Measurements from ENCODE around the gene CCL4. TPM values are rescaled to one million over a fixed set of nuclear protein-coding genes. Genes with fewer than 3 reads are reported as not detected.

Gene CCL4
- not detected in 2 replicates for total RNA-seq

DNA sequence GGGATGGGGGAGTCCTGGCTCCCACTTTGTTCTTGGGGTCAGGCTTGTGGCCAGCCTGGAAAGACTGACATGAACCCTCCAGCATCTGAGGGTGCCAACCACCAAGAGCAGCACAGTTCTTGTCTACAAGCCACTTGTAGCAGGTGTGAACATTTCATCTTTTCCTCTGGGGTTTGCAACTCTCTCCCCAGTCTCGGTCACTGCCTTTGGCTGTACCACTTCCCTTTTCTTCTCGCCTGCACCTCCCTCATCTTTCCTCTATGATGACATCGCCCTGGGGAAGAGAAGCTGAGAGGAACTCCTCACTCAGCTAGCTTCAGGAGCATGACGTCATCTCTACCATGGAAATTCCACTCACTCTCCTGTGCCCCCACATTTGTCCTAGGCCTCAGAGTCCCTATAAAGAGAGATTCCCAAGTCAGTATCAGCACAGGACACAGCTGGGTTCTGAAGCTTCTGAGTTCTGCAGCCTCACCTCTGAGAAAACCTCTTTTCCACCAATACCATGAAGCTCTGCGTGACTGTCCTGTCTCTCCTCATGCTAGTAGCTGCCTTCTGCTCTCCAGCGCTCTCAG lies at the start of gene CCL4:
Gene CCL4, plus strand, starts transcription at position 427 of the 575 bp plus-strand sequence. Its CDS starts 79 bp downstream, at position 506.

DNA sequence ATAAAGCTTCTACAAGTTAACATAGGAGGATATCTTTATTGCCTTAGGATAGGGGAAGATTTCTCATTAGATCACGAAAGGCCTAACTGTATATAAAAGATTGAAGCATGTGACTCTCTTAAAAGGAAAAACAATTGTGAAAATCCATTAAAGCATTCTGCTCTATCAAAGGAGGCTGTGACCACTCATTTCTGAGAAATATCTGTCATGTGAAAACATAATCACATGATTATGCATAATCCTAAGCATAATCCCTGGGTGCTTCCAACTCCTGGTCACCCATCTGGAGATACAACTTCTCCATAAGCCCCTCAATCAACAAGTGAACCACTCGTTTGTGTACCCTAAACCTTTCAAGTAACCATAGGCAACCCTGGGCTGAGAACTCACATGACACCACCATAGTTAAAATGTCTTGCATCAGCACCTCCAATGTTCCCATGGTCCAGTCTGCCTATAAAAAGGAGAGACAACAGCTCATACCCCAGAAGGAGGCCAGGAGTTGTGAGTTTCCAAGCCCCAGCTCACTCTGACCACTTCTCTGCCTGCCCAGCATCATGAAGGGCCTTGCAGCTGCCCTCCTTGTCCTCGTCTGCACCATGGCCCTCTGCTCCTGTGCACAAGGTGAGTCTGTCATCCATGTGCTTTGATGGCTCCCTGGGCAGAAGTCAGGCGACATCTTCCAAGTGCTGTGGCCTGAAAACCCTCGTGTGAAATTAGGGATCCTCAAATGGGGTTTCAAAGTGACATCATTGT lies 39.7 kb upstream of the CCL4 start, which contains the start of gene CCL18:
Gene CCL18, plus strand, starts transcription at position 487 of the 756 bp plus-strand sequence. Its CDS starts 71 bp downstream, at position 558.

DNA sequence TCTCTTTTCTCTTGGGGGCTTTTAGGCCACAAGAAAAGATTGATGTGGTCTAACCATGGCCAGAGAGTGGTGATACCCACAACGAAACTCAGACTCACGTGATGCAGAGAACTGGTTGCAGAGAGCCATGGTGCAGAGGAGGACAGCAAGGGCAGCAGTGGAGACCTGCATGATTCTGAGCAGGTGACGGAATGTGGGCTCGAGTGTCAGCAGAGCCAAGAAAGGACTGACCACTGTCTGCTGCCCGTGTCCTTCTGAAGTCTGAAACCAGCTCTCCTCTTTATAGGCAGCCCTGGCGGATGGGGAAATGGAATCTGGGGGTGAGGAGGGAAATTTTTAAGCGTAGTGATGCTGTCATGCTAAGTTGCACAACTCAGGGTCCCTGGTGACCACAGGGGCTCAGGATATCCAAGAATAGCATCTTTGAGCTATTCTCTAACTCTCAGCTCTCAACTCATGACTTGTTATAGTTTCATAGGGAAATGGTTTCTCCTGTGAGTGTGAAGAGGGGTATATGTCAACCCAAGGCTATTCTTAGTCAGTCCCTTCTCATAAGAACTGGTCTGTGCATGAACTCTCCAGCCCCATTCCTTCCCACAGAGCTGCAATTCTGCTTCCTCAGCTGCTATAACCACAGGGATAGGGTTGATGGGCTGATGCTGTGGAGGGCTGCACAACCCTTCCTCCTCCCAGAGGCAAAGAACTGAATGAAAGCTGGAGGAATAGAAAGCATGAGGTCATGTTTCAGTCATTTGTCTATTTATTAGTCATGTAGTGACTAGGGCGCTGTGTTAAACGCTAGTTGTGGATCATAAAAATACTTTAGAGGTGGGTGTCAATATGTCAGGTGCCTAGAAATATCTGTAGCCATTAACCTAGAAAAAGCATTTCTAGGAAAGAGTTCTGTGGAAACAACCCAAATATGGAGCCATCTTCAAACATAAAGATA lies 13.5 kb upstream of the CCL4 start, which contains the start of gene CCL3:
Gene CCL3, minus strand, starts transcription at position 256 of the 949 bp plus-strand sequence. Its CDS starts 85 bp downstream, at position 171.

Small RNAs within 50 kb of the gene (small RNA-seq; reads per million reads assigned to genes)
- not detected for gene RN7SL301P

Other genes starting within 250 kb of the CCL4 start
- not detected in 2 replicates for gene HEATR9, start 234.9 kb upstream of the CCL4 start, total RNA-seq
- not detected in 2 replicates for gene CCL5, start 223.5 kb upstream of the CCL4 start, total RNA-seq
- under 0.01 and 0.43 TPM in 2 replicates for gene RDM1, start 173.1 kb upstream of the CCL4 start, total RNA-seq
- not detected in 2 replicates for gene LYZL6, start 160.1 kb upstream of the CCL4 start, total RNA-seq
- gene CCL16, start 122.3 kb upstream of the CCL4 start, total RNA-seq, result not detected in 2 replicates
- gene CCL14, start 117.1 kb upstream of the CCL4 start, total RNA-seq, result not detected in 2 replicates
- gene CCL15, start 102.3 kb upstream of the CCL4 start, total RNA-seq, result not detected in 2 replicates
- not detected in 2 replicates for gene CCL23, start 85.9 kb upstream of the CCL4 start, total RNA-seq
- gene CCL18, start 39.6 kb upstream of the CCL4 start, total RNA-seq, result not detected in 2 replicates
- not detected in 2 replicates for gene CCL3, start 13.7 kb upstream of the CCL4 start, total RNA-seq
- 1.2 and 5.9 TPM in 2 replicates for gene TBC1D3B, start 72.8 kb downstream of the CCL4 start, total RNA-seq
- not detected in 2 replicates for gene CCL3L1, start 92.9 kb downstream of the CCL4 start, total RNA-seq
- not detected in 2 replicates for gene CCL4L2, start 107.2 kb downstream of the CCL4 start, total RNA-seq
- under 0.01 TPM in 1 of 2 replicates, not detected in the other for gene TBC1D3I, start 160.7 kb downstream of the CCL4 start, total RNA-seq
- not detected in 2 replicates for gene TBC1D3G, start 220.1 kb downstream of the CCL4 start, total RNA-seq

Data from placental epithelial cell (primary cell).